ENCODE results near the gene RAD51AP2. TPM values are rescaled to one million over a fixed set of nuclear protein-coding genes. Genes with fewer than 3 reads are reported as not detected.

The RAD51AP2 gene
- total and polyA plus RNA-seq, 2 of the 13 experiments (the other 11 are each of a cell fraction or from before 2014, with no cell fraction given), result 0.11 to 0.12 TPM

DNA sequence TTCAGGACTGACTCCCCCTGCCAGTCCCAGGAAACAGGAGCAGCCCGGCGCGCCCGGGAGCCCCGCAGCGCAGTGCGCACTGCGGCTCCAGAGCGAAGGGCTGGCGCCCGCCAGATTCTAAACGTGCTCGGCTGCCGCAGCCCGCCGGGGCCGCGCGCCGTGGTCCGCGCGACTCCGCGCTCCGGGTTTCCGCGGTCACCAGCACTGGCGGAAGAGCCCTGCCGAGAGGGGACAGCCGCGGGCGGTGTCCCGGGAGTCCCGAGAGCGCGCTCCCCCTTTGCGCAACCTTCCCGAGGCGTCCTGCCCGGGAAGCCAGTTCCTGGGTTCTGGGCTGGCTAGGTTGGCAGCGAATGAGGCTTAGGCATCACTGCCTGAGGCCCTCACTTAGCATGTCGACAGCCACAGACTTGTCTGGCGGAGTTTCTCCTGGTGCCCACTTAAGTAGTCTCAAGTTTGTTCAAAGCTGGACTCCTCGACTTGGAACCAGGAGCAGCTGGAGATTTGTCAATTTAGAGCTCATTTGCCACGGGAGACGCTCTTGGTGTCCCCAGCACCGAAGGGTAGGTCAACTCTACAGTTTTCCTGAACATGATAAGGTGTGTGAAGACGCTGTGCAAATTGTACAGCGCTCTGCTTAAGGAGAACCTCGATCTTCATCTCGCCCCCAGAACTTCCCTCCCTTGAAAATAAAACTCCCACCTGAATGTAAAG lies 20.8 kb upstream of the RAD51AP2 start (continued):
- TF ChIP-seq, protein P1, sequence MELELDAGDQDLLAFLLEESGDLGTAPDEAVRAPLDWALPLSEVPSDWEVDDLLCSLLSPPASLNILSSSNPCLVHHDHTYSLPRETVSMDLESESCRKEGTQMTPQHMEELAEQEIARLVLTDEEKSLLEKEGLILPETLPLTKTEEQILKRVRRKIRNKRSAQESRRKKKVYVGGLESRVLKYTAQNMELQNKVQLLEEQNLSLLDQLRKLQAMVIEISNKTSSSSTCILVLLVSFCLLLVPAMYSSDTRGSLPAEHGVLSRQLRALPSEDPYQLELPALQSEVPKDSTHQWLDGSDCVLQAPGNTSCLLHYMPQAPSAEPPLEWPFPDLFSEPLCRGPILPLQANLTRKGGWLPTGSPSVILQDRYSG (CRISPR knock-in tag; IDR thresholded peaks at IDR 0.05), result peak; percentile 98
- TF ChIP-seq HNRNPLL (IDR thresholded peaks at IDR 0.05; ENCODE audit: low read depth, low read length, poor library complexity, severe bottlenecking), result peak; percentile 98
- peak; percentile 86; the same call in 1 of the 2 replicates for TF ChIP-seq ZFP90 (CRISPR knock-in tag; IDR thresholded peaks at IDR 0.05; ENCODE audit: borderline replicate concordance)
- peak; percentile 7; the same call in 1 of the 2 replicates for TF ChIP-seq KDM6A (CRISPR knock-in tag; IDR thresholded peaks at IDR 0.05; ENCODE audit: low read depth)
- peak; percentile 88 for TF ChIP-seq RXRA (CRISPR knock-in tag; IDR thresholded peaks at IDR 0.05)
- peak; percentile 87 for TF ChIP-seq ZBTB38 (CRISPR knock-in tag; IDR thresholded peaks at IDR 0.05)
- no peak for TF ChIP-seq ZNF20 (CRISPR knock-in tag; IDR thresholded peaks at IDR 0.05)
- TF ChIP-seq TEAD2 (CRISPR knock-in tag; IDR thresholded peaks at IDR 0.05), result peak; percentile 86; the same call in 1 of the 2 replicates
- no peak for TF ChIP-seq ZNF652 (CRISPR knock-in tag; IDR thresholded peaks at IDR 0.05; ENCODE audit: borderline replicate concordance, low read depth)
- no peak for TF ChIP-seq FOXK2 (IDR thresholded peaks at IDR 0.05)
- TF ChIP-seq ZFP37 (CRISPR knock-in tag; IDR thresholded peaks at IDR 0.05; ENCODE audit: borderline replicate concordance), result peak; percentile 77
- TF ChIP-seq, protein P2, sequence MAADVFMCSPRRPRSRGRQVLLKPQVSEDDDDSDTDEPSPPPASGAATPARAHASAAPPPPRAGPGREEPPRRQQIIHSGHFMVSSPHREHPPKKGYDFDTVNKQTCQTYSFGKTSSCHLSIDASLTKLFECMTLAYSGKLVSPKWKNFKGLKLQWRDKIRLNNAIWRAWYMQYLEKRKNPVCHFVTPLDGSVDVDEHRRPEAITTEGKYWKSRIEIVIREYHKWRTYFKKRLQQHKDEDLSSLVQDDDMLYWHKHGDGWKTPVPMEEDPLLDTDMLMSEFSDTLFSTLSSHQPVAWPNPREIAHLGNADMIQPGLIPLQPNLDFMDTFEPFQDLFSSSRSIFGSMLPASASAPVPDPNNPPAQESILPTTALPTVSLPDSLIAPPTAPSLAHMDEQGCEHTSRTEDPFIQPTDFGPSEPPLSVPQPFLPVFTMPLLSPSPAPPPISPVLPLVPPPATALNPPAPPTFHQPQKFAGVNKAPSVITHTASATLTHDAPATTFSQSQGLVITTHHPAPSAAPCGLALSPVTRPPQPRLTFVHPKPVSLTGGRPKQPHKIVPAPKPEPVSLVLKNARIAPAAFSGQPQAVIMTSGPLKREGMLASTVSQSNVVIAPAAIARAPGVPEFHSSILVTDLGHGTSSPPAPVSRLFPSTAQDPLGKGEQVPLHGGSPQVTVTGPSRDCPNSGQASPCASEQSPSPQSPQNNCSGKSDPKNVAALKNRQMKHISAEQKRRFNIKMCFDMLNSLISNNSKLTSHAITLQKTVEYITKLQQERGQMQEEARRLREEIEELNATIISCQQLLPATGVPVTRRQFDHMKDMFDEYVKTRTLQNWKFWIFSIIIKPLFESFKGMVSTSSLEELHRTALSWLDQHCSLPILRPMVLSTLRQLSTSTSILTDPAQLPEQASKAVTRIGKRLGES (CRISPR knock-in tag; IDR thresholded peaks at IDR 0.05; ENCODE audit: borderline replicate concordance), result 0 out of 2 replicates have a peak, but pooled peaks have one; percentile 75
- peak; percentile 99 for TF ChIP-seq ZSCAN20 (CRISPR knock-in tag; IDR thresholded peaks at IDR 0.05; ENCODE audit: borderline replicate concordance)
- TF ChIP-seq ZNF607 (CRISPR knock-in tag; IDR thresholded peaks at IDR 0.05; ENCODE audit: borderline replicate concordance), result peak; percentile 96
- peak; percentile 94 for TF ChIP-seq ZNF614 (CRISPR knock-in tag; IDR thresholded peaks at IDR 0.05; ENCODE audit: borderline replicate concordance)
- no peak for TF ChIP-seq ZNF660 (CRISPR knock-in tag; IDR thresholded peaks at IDR 0.05; ENCODE audit: borderline replicate concordance, low read depth)
- peak; percentile 89 for TF ChIP-seq YY1 (IDR thresholded peaks at IDR 0.05; ENCODE audit: insufficient read depth, insufficient replicate concordance, low read depth, low read length)
- peak; percentile 88; the same call in 1 of the 2 replicates for TF ChIP-seq PREB (CRISPR knock-in tag; IDR thresholded peaks at IDR 0.05)
- TF ChIP-seq ZNF782 (CRISPR knock-in tag; IDR thresholded peaks at IDR 0.05; ENCODE audit: borderline replicate concordance), result 0 out of 2 replicates have a peak, but pooled peaks have one; percentile 15
- TF ChIP-seq, protein P3, sequence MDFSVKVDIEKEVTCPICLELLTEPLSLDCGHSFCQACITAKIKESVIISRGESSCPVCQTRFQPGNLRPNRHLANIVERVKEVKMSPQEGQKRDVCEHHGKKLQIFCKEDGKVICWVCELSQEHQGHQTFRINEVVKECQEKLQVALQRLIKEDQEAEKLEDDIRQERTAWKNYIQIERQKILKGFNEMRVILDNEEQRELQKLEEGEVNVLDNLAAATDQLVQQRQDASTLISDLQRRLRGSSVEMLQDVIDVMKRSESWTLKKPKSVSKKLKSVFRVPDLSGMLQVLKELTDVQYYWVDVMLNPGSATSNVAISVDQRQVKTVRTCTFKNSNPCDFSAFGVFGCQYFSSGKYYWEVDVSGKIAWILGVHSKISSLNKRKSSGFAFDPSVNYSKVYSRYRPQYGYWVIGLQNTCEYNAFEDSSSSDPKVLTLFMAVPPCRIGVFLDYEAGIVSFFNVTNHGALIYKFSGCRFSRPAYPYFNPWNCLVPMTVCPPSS (IDR thresholded peaks at IDR 0.05), result no peak
- peak; percentile 73; the same call in 1 of the 2 replicates for TF ChIP-seq FOXK1 (CRISPR knock-in tag; IDR thresholded peaks at IDR 0.05; ENCODE audit: borderline replicate concordance, low read depth)
- TF ChIP-seq JDP2 (CRISPR knock-in tag; IDR thresholded peaks at IDR 0.05; ENCODE audit: borderline replicate concordance), result no peak
- TF ChIP-seq ZFY (CRISPR knock-in tag; IDR thresholded peaks at IDR 0.05), result peak; percentile 73
- no peak for TF ChIP-seq NFE2L1 (CRISPR knock-in tag; IDR thresholded peaks at IDR 0.05; ENCODE audit: borderline replicate concordance)

Data from HepG2 (cell line).